Urinary bladder (tissue), 4 donors: ENCODE results near the gene ZNF831. TPM values are rescaled to one million over a fixed set of nuclear protein-coding genes. Genes with fewer than 3 reads are reported as not detected.

Experiments used
- DNase-seq: peaks from one replicate; pipeline ENCODE4 v3.0.0-alpha.2; 2015; ENCODE audit errors: extremely low spot score
- H3K27ac ChIP-seq: one replicate; pipeline ENCODE4 v1.5.1; 2013; ENCODE audit warnings: low read depth, mild to moderate bottlenecking, moderate library complexity
- H3K36me3 ChIP-seq: one replicate; pipeline ENCODE4 v1.6.1; 2013; ENCODE audit warnings: mild to moderate bottlenecking, moderate library complexity; ENCODE audit not compliant: insufficient read depth
- H3K4me1 ChIP-seq: one replicate; pipeline ENCODE4 v1.6.1; 2013; ENCODE audit warnings: mild to moderate bottlenecking, moderate library complexity; ENCODE audit not compliant: insufficient read depth
- H3K4me3 ChIP-seq: one replicate; pipeline ENCODE4 v1.5.1; 2013; ENCODE audit warnings: low read depth, low read length
- WGBS: extraction: QIAGEN DNeasy Blood & Tissue Kit; methylation state at CpG from one replicate; pipeline ENCODE4 v1.1.7; 2013; 5-methylcytosine and 5-hydroxymethylcytosine counted together
- polyA plus RNA-seq: library from polyadenylated mRNA; stranded (reverse); fragments of 200-250 nt; gene quantifications from one replicate; pipeline ENCODE4 v1.2.3, GENCODE V29; 2013
- total RNA-seq: library from RNA; depleted of rRNA; stranded (reverse); fragments of >200 nt; gene quantifications from one replicate; pipeline ENCODE4 v1.2.3, GENCODE V29; 2014
- donor health status: healthy with polysubstance abuse.
- donor health status: healthy.

ZNF831 gene
- total and polyA plus RNA-seq, 2 donors: 0.18 to 0.69 TPM

DNA sequence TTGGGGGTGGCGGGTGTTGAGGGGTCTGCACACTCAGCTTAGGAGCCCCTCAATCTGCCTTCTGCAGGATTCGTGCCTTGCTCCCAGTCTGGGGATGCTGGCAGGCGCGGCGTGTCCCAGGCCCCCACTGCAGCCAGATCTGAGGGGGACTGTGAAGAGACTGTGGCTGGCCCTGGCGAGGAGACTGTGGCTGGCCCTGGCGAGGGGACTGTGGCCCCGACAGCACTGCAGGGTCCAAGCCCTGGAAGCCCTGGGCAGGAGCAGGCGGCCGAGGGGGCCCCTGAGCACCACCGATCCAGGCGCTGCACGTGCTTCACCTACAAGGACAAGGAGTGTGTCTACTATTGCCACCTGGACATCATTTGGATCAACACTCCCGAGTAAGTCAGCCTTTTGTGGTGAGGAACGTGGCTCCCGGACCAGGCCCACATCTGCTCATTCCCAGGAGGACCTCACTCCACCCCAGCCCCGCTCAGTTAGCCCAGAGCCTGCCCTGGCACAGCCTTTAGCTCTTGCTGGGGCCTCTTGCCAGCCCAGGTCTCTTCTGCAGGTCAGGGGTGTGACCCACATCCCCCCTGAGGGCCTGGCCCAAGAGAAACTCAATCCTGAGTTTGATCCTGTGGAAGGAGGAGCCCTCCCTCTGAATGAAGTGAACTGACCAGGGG, 137.9 kb downstream of the ZNF831 start:
- H3K27ac ChIP-seq: no peak overlapping the region
- H3K4me1 ChIP-seq: no peaks in the 10 kb centered on the region
- no peaks in the 10 kb centered on the region for H3K36me3 ChIP-seq
- no peak overlapping the region for H3K4me3 ChIP-seq
- no peak for DNase-seq
- WGBS: 77% methylated on average over 17 of the region's 17 CpGs

DNA sequence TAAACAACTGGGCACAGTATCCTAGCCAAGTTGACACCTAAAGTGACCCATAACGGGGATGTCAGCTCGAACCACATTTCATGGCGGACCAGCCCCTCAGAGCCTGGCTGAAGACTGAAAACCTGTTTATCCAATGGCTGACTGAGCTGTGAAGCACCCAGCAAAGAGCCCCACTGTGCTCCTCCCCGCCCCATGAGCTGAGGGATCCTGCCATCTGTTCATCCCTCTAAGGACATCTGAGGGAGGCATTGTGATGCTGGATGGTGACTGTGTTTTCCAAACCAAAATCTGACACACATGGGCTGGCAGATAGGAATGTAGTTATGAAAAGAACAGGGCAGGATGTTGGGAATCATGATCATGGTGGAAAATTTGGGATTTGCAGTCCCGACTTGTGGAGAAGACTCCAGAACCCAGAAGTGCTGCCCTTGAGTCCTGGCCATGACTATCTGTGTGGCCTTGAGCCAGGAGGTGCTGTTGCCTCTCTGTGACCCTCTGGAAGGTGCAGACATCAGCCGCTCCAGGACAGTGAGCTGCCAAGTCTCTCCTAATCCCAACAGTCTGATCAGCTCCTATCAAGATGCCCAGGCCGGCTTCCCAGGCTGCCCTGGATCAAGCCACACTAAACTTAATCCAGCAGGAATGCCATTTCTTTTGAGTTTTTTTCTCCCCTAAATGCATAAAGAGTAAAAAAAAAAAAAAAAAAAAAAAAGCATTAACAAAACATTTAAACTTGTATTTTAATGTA, 142.5 kb downstream of the ZNF831 start:
- WGBS: 66% methylated on average over 7 of the region's 7 CpGs
- no peak for DNase-seq
- Histone ChIP-seq H3K27ac (no peak overlapping the region), H3K36me3 (no peaks in the 10 kb centered on the region), H3K4me1 (no peaks in the 10 kb centered on the region), H3K4me3 (no peak overlapping the region)

DNA sequence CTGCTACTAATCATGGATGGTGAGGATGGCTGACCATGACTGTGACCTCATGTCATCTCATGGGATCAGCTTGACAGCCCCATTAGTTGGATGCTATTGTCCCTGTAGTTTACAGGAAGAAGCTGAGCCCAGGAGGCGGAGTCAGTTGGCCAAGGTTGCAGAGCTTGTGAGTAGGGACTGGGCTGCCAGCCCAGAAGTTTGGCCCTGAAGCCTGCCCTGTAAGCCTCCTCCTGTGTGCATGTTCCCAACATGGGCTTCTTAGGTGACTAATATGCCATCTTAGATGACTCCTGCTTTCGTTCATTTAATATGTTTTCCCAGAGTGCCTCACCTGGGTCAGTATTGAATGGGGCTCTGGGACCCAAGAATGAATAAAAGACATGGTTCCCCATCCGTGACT, 143.6 kb downstream of the ZNF831 start:
- H3K4me3 ChIP-seq: no peak overlapping the region
- no peak for DNase-seq
- 89% methylated on average over 3 of the region's 3 CpGs for WGBS
- no peaks in the 10 kb centered on the region for H3K4me1 ChIP-seq
- H3K36me3 ChIP-seq: no peaks in the 10 kb centered on the region
- no peak overlapping the region for H3K27ac ChIP-seq

Other genes with a start within 250 kb of the ZNF831 start
- gene NELFCD, start 182.6 kb upstream of the ZNF831 start, total RNA-seq: 40.6 TPM
- gene NELFCD, start 182.6 kb upstream of the ZNF831 start, polyA plus RNA-seq: 42.7 TPM
- gene CTSZ, start 156.6 kb upstream of the ZNF831 start, total RNA-seq: 55.1 TPM
- 165 TPM for gene CTSZ, start 156.6 kb upstream of the ZNF831 start, polyA plus RNA-seq
- 0.58 TPM for gene TUBB1, start 144.4 kb upstream of the ZNF831 start, total RNA-seq
- gene TUBB1, start 144.4 kb upstream of the ZNF831 start, polyA plus RNA-seq: 0.05 TPM
- 26.8 TPM for gene ATP5F1E, start 131.5 kb upstream of the ZNF831 start, total RNA-seq
- gene ATP5F1E, start 131.5 kb upstream of the ZNF831 start, polyA plus RNA-seq: 50.7 TPM
- 57.2 TPM for gene PRELID3B, start 121.0 kb upstream of the ZNF831 start, total RNA-seq
- 26.7 TPM for gene PRELID3B, start 121.0 kb upstream of the ZNF831 start, polyA plus RNA-seq
- gene EDN3, start 136.8 kb downstream of the ZNF831 start, total RNA-seq: 3.1 TPM
- gene EDN3, start 136.8 kb downstream of the ZNF831 start, polyA plus RNA-seq: 0.24 TPM